Measurements from ENCODE around the gene RTL1.

DNA sequence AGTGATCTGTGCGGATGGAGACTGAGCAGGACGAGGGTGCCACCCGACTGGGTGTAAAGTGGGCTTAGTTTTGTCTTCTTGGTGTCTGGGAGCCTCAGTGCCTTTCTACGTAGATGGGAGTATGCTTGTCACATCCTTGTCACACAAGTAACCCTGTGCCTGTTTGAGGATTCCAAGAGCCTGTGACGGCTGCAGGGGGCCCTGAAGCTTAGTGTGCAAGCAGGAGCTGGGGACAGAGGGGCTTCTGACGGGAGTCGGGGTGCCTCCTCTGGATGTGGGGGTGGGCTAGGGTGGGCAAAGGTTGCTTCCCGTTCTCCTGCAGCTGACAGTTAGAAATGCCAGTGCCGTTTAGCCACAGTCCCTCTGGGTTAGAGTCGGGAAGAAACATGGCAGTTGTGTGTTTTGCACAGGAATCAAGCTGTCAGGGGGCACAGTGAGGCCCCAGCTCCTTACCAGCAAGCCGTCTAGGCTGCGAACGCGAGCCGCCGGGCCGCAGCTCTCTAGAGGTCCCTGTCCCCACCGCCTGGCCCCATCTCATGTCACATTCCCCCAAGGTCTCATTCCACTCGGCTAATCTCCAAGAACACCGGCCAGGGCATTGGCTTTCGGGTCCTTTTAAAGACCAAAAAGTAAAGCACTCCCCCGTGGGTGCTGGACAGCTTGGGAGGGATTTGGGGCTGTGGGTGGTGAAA, 7.0 kb downstream of the RTL1 start:
- TF ChIP-seq, protein P1, sequence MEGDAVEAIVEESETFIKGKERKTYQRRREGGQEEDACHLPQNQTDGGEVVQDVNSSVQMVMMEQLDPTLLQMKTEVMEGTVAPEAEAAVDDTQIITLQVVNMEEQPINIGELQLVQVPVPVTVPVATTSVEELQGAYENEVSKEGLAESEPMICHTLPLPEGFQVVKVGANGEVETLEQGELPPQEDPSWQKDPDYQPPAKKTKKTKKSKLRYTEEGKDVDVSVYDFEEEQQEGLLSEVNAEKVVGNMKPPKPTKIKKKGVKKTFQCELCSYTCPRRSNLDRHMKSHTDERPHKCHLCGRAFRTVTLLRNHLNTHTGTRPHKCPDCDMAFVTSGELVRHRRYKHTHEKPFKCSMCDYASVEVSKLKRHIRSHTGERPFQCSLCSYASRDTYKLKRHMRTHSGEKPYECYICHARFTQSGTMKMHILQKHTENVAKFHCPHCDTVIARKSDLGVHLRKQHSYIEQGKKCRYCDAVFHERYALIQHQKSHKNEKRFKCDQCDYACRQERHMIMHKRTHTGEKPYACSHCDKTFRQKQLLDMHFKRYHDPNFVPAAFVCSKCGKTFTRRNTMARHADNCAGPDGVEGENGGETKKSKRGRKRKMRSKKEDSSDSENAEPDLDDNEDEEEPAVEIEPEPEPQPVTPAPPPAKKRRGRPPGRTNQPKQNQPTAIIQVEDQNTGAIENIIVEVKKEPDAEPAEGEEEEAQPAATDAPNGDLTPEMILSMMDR (conservative IDR thresholded peaks at IDR 0.05): no peak
- TF ChIP-seq ZFX (IDR thresholded peaks at IDR 0.05): no peak

All from C4-2B (cell line).